H9 (cell line): ENCODE data around the gene MOB3B. TPM values are rescaled to one million over a fixed set of nuclear protein-coding genes. Genes with fewer than 3 reads are reported as not detected.

ENCODE experiments used
- DNase-seq: peaks from one replicate; pipeline ENCODE4 v3.0.0-alpha.2; 2017
- H2AFZ ChIP-seq: one replicate; pipeline ENCODE4 v1.6.1; 2013; ENCODE audit warnings: mild to moderate bottlenecking, low read length, control low read depth, moderate library complexity
- H2AK5ac ChIP-seq: 2 replicates; pipeline ENCODE4 v1.6.1; 2013; ENCODE audit warnings: low read length, control low read depth, mixed read lengths; ENCODE audit not compliant: insufficient read length
- H2BK120ac ChIP-seq: one replicate; pipeline ENCODE4 v1.6.1; 2013; ENCODE audit warnings: low read depth, mild to moderate bottlenecking, low read length, control low read depth, inconsistent platforms; ENCODE audit not compliant: poor library complexity, severe bottlenecking
- H2BK12ac ChIP-seq: 2 replicates; pipeline ENCODE4 v1.6.1; 2013; ENCODE audit warnings: low read length, control low read depth, mixed read lengths, low read depth; ENCODE audit not compliant: insufficient read length
- H2BK15ac ChIP-seq: 2 replicates; pipeline ENCODE4 v1.6.1; 2013; ENCODE audit warnings: low read depth, low read length, control low read depth
- H2BK20ac ChIP-seq: one replicate; pipeline ENCODE4 v1.6.1; 2013; ENCODE audit warnings: low read depth, mild to moderate bottlenecking, low read length, control low read depth, inconsistent platforms; ENCODE audit not compliant: poor library complexity, severe bottlenecking
- H2BK5ac ChIP-seq: 2 replicates; pipeline ENCODE4 v1.6.1; 2013; ENCODE audit warnings: low read length, control low read depth, mixed read lengths; ENCODE audit not compliant: insufficient read length
- H3K14ac ChIP-seq: 2 replicates; pipeline ENCODE4 v1.6.1; 2013; ENCODE audit warnings: low read length, control low read depth; ENCODE audit not compliant: insufficient read depth
- H3K18ac ChIP-seq: 2 replicates; pipeline ENCODE4 v1.6.1; 2013; ENCODE audit warnings: low read depth, mild to moderate bottlenecking, mixed read lengths, low read length, control low read depth; ENCODE audit not compliant: insufficient read length
- H3K23ac ChIP-seq: 2 replicates; pipeline ENCODE4 v1.6.1; 2013; ENCODE audit warnings: low read length, control low read depth, mixed read lengths, low read depth; ENCODE audit not compliant: insufficient read length
- H3K23me2 ChIP-seq: 2 replicates; pipeline ENCODE4 v1.6.1; 2013; ENCODE audit warnings: low read depth, mild to moderate bottlenecking, mixed read lengths, low read length, control low read depth; ENCODE audit not compliant: insufficient read length, poor library complexity, severe bottlenecking
- H3K27ac ChIP-seq: 2 replicates; pipeline ENCODE4 v1.5.1; 2013; ENCODE audit warnings: low read length, control low read depth, mixed read lengths, low read depth; ENCODE audit not compliant: insufficient read length
- H3K27me3 ChIP-seq: 2 replicates; pipeline ENCODE4 v1.6.1; 2013; ENCODE audit warnings: low read length, control low read depth, inconsistent platforms; ENCODE audit not compliant: insufficient read depth
- H3K4ac ChIP-seq: 2 replicates; pipeline ENCODE4 v1.6.1; 2013; ENCODE audit warnings: low read depth, mild to moderate bottlenecking, control low read depth, inconsistent platforms, low read length, moderate library complexity
- H3K4me1 ChIP-seq: 2 replicates; pipeline ENCODE4 v1.6.1; 2013; ENCODE audit warnings: low read length, control low read depth, inconsistent platforms; ENCODE audit not compliant: insufficient read depth
- H3K4me2 ChIP-seq: 2 replicates; pipeline ENCODE4 v1.6.1; 2013; ENCODE audit warnings: low read length, control low read depth, mixed read lengths; ENCODE audit not compliant: insufficient read length, insufficient read depth
- H3K56ac ChIP-seq: 2 replicates; pipeline ENCODE4 v1.6.1; 2013; ENCODE audit warnings: low read depth, mild to moderate bottlenecking, mixed read lengths, low read length, control low read depth; ENCODE audit not compliant: insufficient read length
- H3K79me1 ChIP-seq: 2 replicates; pipeline ENCODE4 v1.6.1; 2013; ENCODE audit warnings: low read depth, mild to moderate bottlenecking, moderate library complexity, low read length, control low read depth, inconsistent platforms; ENCODE audit not compliant: insufficient read depth, poor library complexity, severe bottlenecking
- H3K79me2 ChIP-seq: 2 replicates; pipeline ENCODE4 v1.6.1; 2013; ENCODE audit warnings: low read length, control low read depth, inconsistent platforms; ENCODE audit not compliant: insufficient read depth
- H3K9ac ChIP-seq: 2 replicates; pipeline ENCODE4 v1.6.1; 2013; ENCODE audit warnings: low read length, control low read depth, mixed read lengths; ENCODE audit not compliant: insufficient read length; ENCODE audit errors: extremely low read depth
- H3K9me3 ChIP-seq: one replicate; pipeline ENCODE4 v1.6.1; 2013; ENCODE audit warnings: low read depth, low read length, inconsistent platforms; ENCODE audit not compliant: control insufficient read depth
- H3T11ph ChIP-seq: one replicate; pipeline ENCODE4 v1.6.1; 2013; ENCODE audit warnings: mild to moderate bottlenecking, low read length, control low read depth, inconsistent platforms
- H4K20me1 ChIP-seq: one replicate; pipeline ENCODE4 v1.6.1; 2013; ENCODE audit not compliant: control insufficient read depth, insufficient read length, insufficient read depth
- H4K5ac ChIP-seq: 2 replicates; pipeline ENCODE4 v1.6.1; 2013; ENCODE audit warnings: low read depth, mild to moderate bottlenecking, mixed read lengths, low read length, control low read depth; ENCODE audit not compliant: insufficient read length
- H4K8ac ChIP-seq: replicated peaks from 2 replicates; pipeline ENCODE4 v1.6.1; 2013; ENCODE audit warnings: low read length, control low read depth, mixed read lengths, low read depth; ENCODE audit not compliant: insufficient read length
- H4K91ac ChIP-seq: 2 replicates; pipeline ENCODE4 v1.6.1; 2013; ENCODE audit warnings: low read depth, mild to moderate bottlenecking, moderate library complexity, mixed read lengths, low read length, control low read depth; ENCODE audit not compliant: insufficient read length
- H3K27ac Mint-ChIP-seq, 3 experiments: 2 replicates in 2 of 3; 3 replicates in 1 of 3; pipeline ENCODE4 v1.8.0; 2020 to 2021; ENCODE audit warnings: mixed read lengths in 3 of 3, mild to moderate bottlenecking in 1 of 3, moderate library complexity in 1 of 3
- H3K27me3 Mint-ChIP-seq: 2 replicates; pipeline ENCODE4 v1.8.0; 2021; ENCODE audit warnings: low read depth, mild to moderate bottlenecking, moderate library complexity, mixed read lengths
- H3K36me3 Mint-ChIP-seq, 3 experiments: 2 replicates in 2 of 3; 3 replicates in 1 of 3; pipeline ENCODE4 v1.8.0; 2020 to 2021; ENCODE audit warnings: low read depth in 3 of 3, mixed read lengths in 3 of 3; ENCODE audit not compliant: insufficient read depth in 1 of 3
- H3K4me1 Mint-ChIP-seq, 2 experiments: 2 replicates each; pipeline ENCODE4 v1.8.0; 2020; ENCODE audit warnings: mixed read lengths in 2 of 2
- H3K4me3 Mint-ChIP-seq, 2 experiments: 2 replicates in 1 of 2; 3 replicates in 1 of 2; pipeline ENCODE4 v1.8.0; 2020 to 2021; ENCODE audit warnings: mild to moderate bottlenecking in 2 of 2, mixed read lengths in 2 of 2, moderate library complexity in 1 of 2
- H3K9me3 Mint-ChIP-seq, 2 experiments: 2 replicates in 1 of 2; 3 replicates in 1 of 2; pipeline ENCODE4 v1.8.0; 2020; ENCODE audit warnings: mild to moderate bottlenecking in 2 of 2, mixed read lengths in 2 of 2, moderate library complexity in 1 of 2
- WGBS: extraction: QIAGEN DNeasy Blood & Tissue Kit; methylation state at CpG from one replicate; pipeline ENCODE4 v1.1.7; 2013; ENCODE audit warnings: missing lambda C conversion rate, low lambda C conversion rate, mixed read lengths; ENCODE audit not compliant: insufficient read length; ENCODE audit errors: extremely low coverage; 5-methylcytosine and 5-hydroxymethylcytosine counted together
- total RNA-seq: library from RNA; stranded (reverse); gene quantifications from 2 replicates; pipeline ENCODE4 v1.2.1, GENCODE V29; 2021
- TF ChIP-seq, protein P1 (sequence below): fragments of 200-600 bp; sonication (generic); conservative IDR thresholded peaks from 3 replicates; pipeline ENCODE4 v1.8.0; 2021; ENCODE audit warnings: antibody characterized with exemption, mild to moderate bottlenecking

MOB3B gene
- total RNA-seq, 1 experiment from 2014 or later = 9.8 TPM

DNA sequence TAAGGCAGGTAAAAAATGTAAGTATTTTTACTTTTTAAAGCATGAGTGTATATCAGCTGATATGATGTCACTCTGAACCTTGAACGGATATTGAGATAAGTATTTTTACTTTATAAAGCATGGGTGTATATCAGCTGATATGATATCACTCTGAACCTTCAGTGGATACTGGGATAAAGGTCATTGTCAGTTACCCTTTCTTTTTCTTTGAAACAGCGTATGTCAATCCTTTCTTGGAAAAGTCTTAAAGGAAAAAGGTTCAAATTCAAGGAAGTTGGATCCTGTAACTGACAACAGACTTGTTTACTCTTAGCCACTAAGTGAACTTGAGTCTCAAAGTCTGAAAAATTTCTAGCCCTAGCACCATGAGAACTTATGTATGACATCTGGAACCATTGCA is 67.2 kb downstream of the MOB3B start:
- Histone ChIP-seq H3K79me2 (no peaks in the 10 kb centered on the region), H3K27me3 (no peaks in the 10 kb centered on the region), H3K27ac (no peak overlapping the region), H2AFZ (no peak overlapping the region), H4K5ac (no peak overlapping the region), H2BK20ac (no peak overlapping the region), H2BK15ac (no peak overlapping the region), H3K23ac (no peak overlapping the region), H3K79me1 (no peaks in the 10 kb centered on the region), H4K8ac (no peak overlapping the region), H3K4me2 (no peak overlapping the region), H2AK5ac (no peak overlapping the region), H3K4me1 (peaks cover 6% of the 10 kb centered on the region), H2BK5ac (no peak overlapping the region), H3K4ac (no peak overlapping the region), H3K23me2 (no peaks in the 10 kb centered on the region), H3K9ac (no peak overlapping the region), H3K18ac (no peak overlapping the region), H3T11ph (no peak overlapping the region), H3K14ac (no peak overlapping the region), H4K20me1 (peaks cover 2% of the 10 kb centered on the region), H2BK120ac (no peak overlapping the region), H2BK12ac (no peak overlapping the region), H3K56ac (no peak overlapping the region), H4K91ac (no peak overlapping the region), H3K9me3 (no peaks in the 10 kb centered on the region)
- Mint-ChIP-seq H3K27ac (no peak overlapping the region), H3K4me3 (no peak overlapping the region), H3K36me3 (no peaks in the 10 kb centered on the region; a peak in 2 of 7 replicates), H3K9me3 (no peaks in the 10 kb centered on the region), H3K27me3 (no peaks in the 10 kb centered on the region), H3K4me1 (peaks cover 16 to 23% of the 10 kb centered on the region in 2 experiments)
- whole genome bisulfite sequencing = no CpG with 5 or more reads among the region's 2 CpGs
- DNase-seq = no peak
- TF ChIP-seq, protein P1, sequence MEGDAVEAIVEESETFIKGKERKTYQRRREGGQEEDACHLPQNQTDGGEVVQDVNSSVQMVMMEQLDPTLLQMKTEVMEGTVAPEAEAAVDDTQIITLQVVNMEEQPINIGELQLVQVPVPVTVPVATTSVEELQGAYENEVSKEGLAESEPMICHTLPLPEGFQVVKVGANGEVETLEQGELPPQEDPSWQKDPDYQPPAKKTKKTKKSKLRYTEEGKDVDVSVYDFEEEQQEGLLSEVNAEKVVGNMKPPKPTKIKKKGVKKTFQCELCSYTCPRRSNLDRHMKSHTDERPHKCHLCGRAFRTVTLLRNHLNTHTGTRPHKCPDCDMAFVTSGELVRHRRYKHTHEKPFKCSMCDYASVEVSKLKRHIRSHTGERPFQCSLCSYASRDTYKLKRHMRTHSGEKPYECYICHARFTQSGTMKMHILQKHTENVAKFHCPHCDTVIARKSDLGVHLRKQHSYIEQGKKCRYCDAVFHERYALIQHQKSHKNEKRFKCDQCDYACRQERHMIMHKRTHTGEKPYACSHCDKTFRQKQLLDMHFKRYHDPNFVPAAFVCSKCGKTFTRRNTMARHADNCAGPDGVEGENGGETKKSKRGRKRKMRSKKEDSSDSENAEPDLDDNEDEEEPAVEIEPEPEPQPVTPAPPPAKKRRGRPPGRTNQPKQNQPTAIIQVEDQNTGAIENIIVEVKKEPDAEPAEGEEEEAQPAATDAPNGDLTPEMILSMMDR = no peak
